Measurements from ENCODE around the gene HES1. TPM values are rescaled to one million over a fixed set of nuclear protein-coding genes. Genes with fewer than 3 reads are reported as not detected.

The HES1 gene
- total and polyA plus RNA-seq, 7 donors: 6.5 to 33.3 (median 10.9) TPM

- no peak for DNase-seq
- Histone ChIP-seq H3K4me1 (peaks cover under 1% of the 10 kb centered on the region), H3K9me3 (no peaks in the 10 kb centered on the region), H3K27me3 (ENCODE audit: insufficient read depth in 3 of 3, low read length in 2 of 3) (no peaks in the 10 kb centered on the region), H3K36me3 (ENCODE audit: insufficient read depth in 1 of 2, low read depth in 1 of 2) (no peaks in the 10 kb centered on the region), H3K4me3 (no peak overlapping the region), H3K27ac (no peak overlapping the region)
- 54 to 69% (median 58%) methylated on average over 6 of the region's 6 CpGs for WGBS, 3 donors
- no peak for TF ChIP-seq CTCF (IDR thresholded peaks at IDR 0.05)
- no peak for ATAC-seq
- intact Hi-C loops (cut with DNase I): no loop called here
These were observed 42.7 kb downstream of the HES1 start for GRCh38 chr3:194178669-194179068.

GRCh38 chr3:194180570-194180969, 44.6 kb downstream of the HES1 start:
- no peaks in the 10 kb centered on the region for H3K36me3 ChIP-seq (ENCODE audit: insufficient read depth in 1 of 2, low read depth in 1 of 2)
- H3K9me3 ChIP-seq: no peaks in the 10 kb centered on the region
- no peaks in the 10 kb centered on the region for H3K27me3 ChIP-seq (ENCODE audit: insufficient read depth in 3 of 3, low read length in 2 of 3)
- TF ChIP-seq CTCF (IDR thresholded peaks at IDR 0.05): no peak
- no peak overlapping the region for H3K4me3 ChIP-seq
- ATAC-seq: no peak
- peaks cover 13% of the 10 kb centered on the region for H3K4me1 ChIP-seq
- 87 to 97% (median 96%) methylated on average over 5 of the region's 5 CpGs for whole genome bisulfite sequencing, 3 donors
- no peak for DNase-seq
- intact Hi-C loops (cut with DNase I): loop anchor here in 1 of 2 donors (5.0 kb wide), 1 partner anchor 57 kb away; no protein-coding TSS in a partner anchor
- no peak overlapping the region for H3K27ac ChIP-seq

GRCh38 chr3:194181612-194182529, 45.9 kb downstream of the HES1 start:
- intact Hi-C loops (cut with DNase I): loop anchor here in 1 of 2 donors (5.0 kb wide), 1 partner anchor 55 kb away; no protein-coding TSS in a partner anchor
- H3K9me3 ChIP-seq: no peaks in the 10 kb centered on the region
- no peak for TF ChIP-seq CTCF (IDR thresholded peaks at IDR 0.05)
- ATAC-seq (no peak), DNase-seq (no peak)
- H3K27ac ChIP-seq: no peak overlapping the region
- H3K27me3 ChIP-seq (ENCODE audit: insufficient read depth in 3 of 3, low read length in 2 of 3): no peaks in the 10 kb centered on the region
- H3K4me1 ChIP-seq: peaks cover 13% of the 10 kb centered on the region
- WGBS, 3 donors: 79 to 97% (median 90%) methylated on average over 11 of the region's 11 CpGs
- H3K4me3 ChIP-seq: no peak overlapping the region
- no peaks in the 10 kb centered on the region for H3K36me3 ChIP-seq (ENCODE audit: insufficient read depth in 1 of 2, low read depth in 1 of 2)

GRCh38 chr3:194183271-194183670, 47.3 kb downstream of the HES1 start:
- 93 to 96% (median 93%) methylated on average over 4 of the region's 4 CpGs for WGBS, 3 donors
- Histone ChIP-seq H3K36me3 (ENCODE audit: insufficient read depth in 1 of 2, low read depth in 1 of 2) (no peaks in the 10 kb centered on the region), H3K27ac (no peak overlapping the region), H3K4me1 (peaks cover 13% of the 10 kb centered on the region), H3K4me3 (no peak overlapping the region), H3K9me3 (no peaks in the 10 kb centered on the region), H3K27me3 (ENCODE audit: insufficient read depth in 3 of 3, low read length in 2 of 3) (no peaks in the 10 kb centered on the region)
- no peak for ATAC-seq
- intact Hi-C loops (cut with DNase I): loop anchor here in 1 of 2 donors (5.0 kb wide), 1 partner anchor 54 kb away; no protein-coding TSS in a partner anchor
- DNase-seq: no peak
- no peak for TF ChIP-seq CTCF (IDR thresholded peaks at IDR 0.05)
